ENCODE results near the gene ETNK2. TPM values are rescaled to one million over a fixed set of nuclear protein-coding genes. Genes with fewer than 3 reads are reported as not detected.

The ETNK2 gene
- total RNA-seq, 2 donors from 2014 or later, result 16.7 to 24.4 TPM

- peaks cover 74% of the 10 kb centered on the region for H3K27me3 Mint-ChIP-seq (ENCODE audit: insufficient read depth)
- H3K27ac Mint-ChIP-seq, result no peak overlapping the region
- peak overlapping the region; percentile 16 for H3K4me3 Mint-ChIP-seq
- no peaks in the 10 kb centered on the region for H3K9me3 Mint-ChIP-seq
- H3K9ac ChIP-seq (ENCODE audit: extremely low read depth, low read length, poor library complexity, severe bottlenecking), result no peak overlapping the region
- H3K27me3 ChIP-seq (ENCODE audit: control insufficient read depth, insufficient read depth, low read length, poor library complexity, severe bottlenecking), result peaks cover 60% of the 10 kb centered on the region
- H3K4me1 Mint-ChIP-seq, result no peaks in the 10 kb centered on the region
- no peak overlapping the region for H3K4me3 ChIP-seq (ENCODE audit: low read length)
- DNase-seq, result peak; percentile 82
- no peaks in the 10 kb centered on the region for H3K4me1 ChIP-seq (ENCODE audit: control insufficient read depth, insufficient read depth, low read length)
- TF ChIP-seq CTCF (conservative IDR thresholded peaks at IDR 0.05), result no peak
- no peaks in the 10 kb centered on the region for H3K36me3 Mint-ChIP-seq (ENCODE audit: low read depth)
- no peaks in the 10 kb centered on the region for H3K36me3 ChIP-seq (ENCODE audit: control insufficient read depth, insufficient read depth, low read length)
- no peak overlapping the region for H3K27ac ChIP-seq (ENCODE audit: low read depth, low read length)
- WGBS, 2 experiments (ENCODE audit: insufficient coverage in 1 of 2, insufficient read length in 1 of 2), result 35 to 40% methylated on average over 7 to 43 of the region's 44 CpGs
- no peaks in the 10 kb centered on the region for H3K9me3 ChIP-seq (ENCODE audit: control insufficient read depth, low read length)
Measured at GRCh38 chr1:204190212-204191211, 38.7 kb upstream of the ETNK2 start.

- TF ChIP-seq CTCF (conservative IDR thresholded peaks at IDR 0.05), result no peak
- Mint-ChIP-seq H3K36me3 (ENCODE audit: low read depth) (no peaks in the 10 kb centered on the region), H3K9me3 (no peaks in the 10 kb centered on the region), H3K27me3 (ENCODE audit: insufficient read depth) (peaks cover 70% of the 10 kb centered on the region), H3K4me1 (no peaks in the 10 kb centered on the region), H3K27ac (no peak overlapping the region), H3K4me3 (no peak overlapping the region)
- Histone ChIP-seq H3K9me3 (ENCODE audit: control insufficient read depth, low read length) (no peaks in the 10 kb centered on the region), H3K4me1 (ENCODE audit: control insufficient read depth, insufficient read depth, low read length) (no peaks in the 10 kb centered on the region), H3K27ac (ENCODE audit: low read depth, low read length) (no peak overlapping the region), H3K9ac (ENCODE audit: extremely low read depth, low read length, poor library complexity, severe bottlenecking) (no peak overlapping the region), H3K27me3 (ENCODE audit: control insufficient read depth, insufficient read depth, low read length, poor library complexity, severe bottlenecking) (peaks cover 60% of the 10 kb centered on the region), H3K4me3 (ENCODE audit: low read length) (no peak overlapping the region), H3K36me3 (ENCODE audit: control insufficient read depth, insufficient read depth, low read length) (no peaks in the 10 kb centered on the region)
- 89 to 92% methylated on average over 7 to 11 of the region's 11 CpGs for WGBS, 2 experiments (ENCODE audit: insufficient coverage in 1 of 2, insufficient read length in 1 of 2)
- no peak for DNase-seq
Measured at GRCh38 chr1:204188959-204189639, 37.3 kb upstream of the ETNK2 start.

GRCh38 chr1:204186597-204186996 lies 34.8 kb upstream of the ETNK2 start:
- Mint-ChIP-seq H3K36me3 (ENCODE audit: low read depth) (no peaks in the 10 kb centered on the region), H3K27ac (no peak overlapping the region), H3K27me3 (ENCODE audit: insufficient read depth) (peaks cover 49% of the 10 kb centered on the region), H3K9me3 (no peaks in the 10 kb centered on the region), H3K4me1 (no peaks in the 10 kb centered on the region), H3K4me3 (no peak overlapping the region)
- Histone ChIP-seq H3K27me3 (ENCODE audit: control insufficient read depth, insufficient read depth, low read length, poor library complexity, severe bottlenecking) (peaks cover 48% of the 10 kb centered on the region), H3K4me3 (ENCODE audit: low read length) (no peak overlapping the region), H3K9ac (ENCODE audit: extremely low read depth, low read length, poor library complexity, severe bottlenecking) (no peak overlapping the region), H3K4me1 (ENCODE audit: control insufficient read depth, insufficient read depth, low read length) (no peaks in the 10 kb centered on the region), H3K9me3 (ENCODE audit: control insufficient read depth, low read length) (no peaks in the 10 kb centered on the region), H3K27ac (ENCODE audit: low read depth, low read length) (no peak overlapping the region), H3K36me3 (ENCODE audit: control insufficient read depth, insufficient read depth, low read length) (no peaks in the 10 kb centered on the region)
- WGBS, 2 experiments (ENCODE audit: insufficient coverage in 1 of 2, insufficient read length in 1 of 2), result 92 to 95% methylated on average over 10 of the region's 10 CpGs
- no peak for TF ChIP-seq CTCF (conservative IDR thresholded peaks at IDR 0.05)
- DNase-seq, result no peak
